ENCODE data around the gene ADAT3.

ADAT3 gene

GRCh38 chr19:1942934-1943555 lies 37.8 kb downstream of the ADAT3 start:
- DNase-seq = no peak

GRCh38 chr19:1943661-1944087 lies 38.5 kb downstream of the ADAT3 start:
- no peak for DNase-seq

- no peak for DNase-seq
These were observed 39.1 kb downstream of the ADAT3 start for GRCh38 chr19:1944088-1944915.

- no peak for DNase-seq
These were observed 39.8 kb downstream of the ADAT3 start for GRCh38 chr19:1944916-1945561.

GRCh38 chr19:1945899-1946298 lies 40.7 kb downstream of the ADAT3 start:
- DNase-seq = peak; percentile 32

- no peak for DNase-seq
These were observed 42.5 kb downstream of the ADAT3 start for GRCh38 chr19:1947651-1948209.

- no peak for DNase-seq
These were observed 44.3 kb downstream of the ADAT3 start for GRCh38 chr19:1949304-1950101.

GRCh38 chr19:1950640-1951039 lies 45.4 kb downstream of the ADAT3 start:
- DNase-seq = no peak

- no peak for DNase-seq
These were observed 47.4 kb downstream of the ADAT3 start for GRCh38 chr19:1952635-1953034.

- no peak for DNase-seq
These were observed 47.8 kb downstream of the ADAT3 start for GRCh38 chr19:1953037-1953436.

- DNase-seq = no peak
These were observed 48.4 kb downstream of the ADAT3 start for GRCh38 chr19:1953441-1954094.

GRCh38 chr19:1954532-1954933 lies 49.3 kb downstream of the ADAT3 start:
- DNase-seq = no peak

GRCh38 chr19:1955171-1956121 lies 50.2 kb downstream of the ADAT3 start:
- no peak for DNase-seq

- no peak for DNase-seq
These were observed 50.9 kb downstream of the ADAT3 start for GRCh38 chr19:1956122-1956494.

GRCh38 chr19:1956868-1957492 lies 51.8 kb downstream of the ADAT3 start:
- DNase-seq = no peak

GRCh38 chr19:1957562-1958248 lies 52.5 kb downstream of the ADAT3 start:
- no peak for DNase-seq

GRCh38 chr19:1959928-1960589 lies 54.9 kb downstream of the ADAT3 start:
- DNase-seq = no peak

GRCh38 chr19:1961000-1961883 lies 56.0 kb downstream of the ADAT3 start:
- no peak for DNase-seq
